Karpas-422 (cell line): ENCODE results near the gene KYAT1. TPM values are rescaled to one million over a fixed set of nuclear protein-coding genes. Genes with fewer than 3 reads are reported as not detected.
A peak's percentile ranks its signal among the peaks of the same experiment; 100 is the strongest.

ENCODE experiments used
- DNase-seq: peaks from one replicate; pipeline ENCODE4 v3.0.0-alpha.2; 2015
- H2AFZ ChIP-seq: fragments of 200-600 bp; sonication (generic); 2 replicates; pipeline ENCODE4 v1.6.1; 2014; ENCODE audit warnings: antibody characterized with exemption, low read length, mixed read lengths
- H3K27ac ChIP-seq: fragments of 200-600 bp; sonication (generic); 2 replicates; pipeline ENCODE4 v1.5.1; 2014; ENCODE audit warnings: mild to moderate bottlenecking, low read length, moderate library complexity
- H3K27me3 ChIP-seq: fragments of 200-600 bp; sonication (generic); 2 replicates; pipeline ENCODE4 v1.6.1; 2014; ENCODE audit warnings: low read length, mixed read lengths
- H3K36me3 ChIP-seq: fragments of 200-600 bp; sonication (generic); 2 replicates; pipeline ENCODE4 v1.6.1; 2014; ENCODE audit warnings: low read length, mixed read lengths; ENCODE audit not compliant: insufficient read depth
- H3K4me1 ChIP-seq: fragments of 200-600 bp; sonication (generic); 2 replicates; pipeline ENCODE4 v1.6.1; 2014; ENCODE audit warnings: mild to moderate bottlenecking, low read length, mixed read lengths
- H3K4me2 ChIP-seq: fragments of 200-600 bp; sonication (generic); 2 replicates; pipeline ENCODE4 v1.6.1; 2014; ENCODE audit warnings: low read length, low read depth, mild to moderate bottlenecking; ENCODE audit not compliant: poor library complexity, severe bottlenecking
- H3K4me3 ChIP-seq: fragments of 200-600 bp; sonication (generic); 2 replicates; pipeline ENCODE4 v1.5.1; 2014; ENCODE audit warnings: mild to moderate bottlenecking, antibody characterized with exemption, low read length, mixed read lengths
- H3K79me2 ChIP-seq: fragments of 200-600 bp; sonication (generic); 2 replicates; pipeline ENCODE4 v1.6.1; 2014; ENCODE audit warnings: mild to moderate bottlenecking, low read length, mixed read lengths
- H3K9ac ChIP-seq: fragments of 200-600 bp; sonication (generic); 2 replicates; pipeline ENCODE4 v1.6.0; 2014; ENCODE audit warnings: low read length
- H3K9me2 ChIP-seq: fragments of 200-600 bp; sonication (generic), shearing (Covaris generic); replicated peaks from 2 replicates; pipeline ENCODE4 v1.6.0; 2014; ENCODE audit warnings: mild to moderate bottlenecking, low read length, moderate library complexity; ENCODE audit not compliant: insufficient read depth
- H3K9me3 ChIP-seq: fragments of 300-700, 200-600 bp; sonication (generic); 2 replicates; pipeline ENCODE4 v1.6.1; 2014; ENCODE audit warnings: low read length, mixed read lengths
- H4K20me1 ChIP-seq: fragments of 200-600 bp; sonication (generic); 2 replicates; pipeline ENCODE4 v1.6.1; 2014; ENCODE audit warnings: mild to moderate bottlenecking, antibody characterized with exemption, low read length, low read depth; ENCODE audit not compliant: insufficient read depth
- total RNA-seq: library from RNA; depleted of rRNA; stranded (reverse); fragments of >200 nt; shearing (Covaris generic); gene quantifications from 2 replicates; pipeline ENCODE4 v1.2.3, GENCODE V29; 2014; ENCODE audit warnings: low replicate concordance; rRNA removed

The KYAT1 gene
- total RNA-seq, 1 experiment from 2014 or later: 26.8 TPM

DNA sequence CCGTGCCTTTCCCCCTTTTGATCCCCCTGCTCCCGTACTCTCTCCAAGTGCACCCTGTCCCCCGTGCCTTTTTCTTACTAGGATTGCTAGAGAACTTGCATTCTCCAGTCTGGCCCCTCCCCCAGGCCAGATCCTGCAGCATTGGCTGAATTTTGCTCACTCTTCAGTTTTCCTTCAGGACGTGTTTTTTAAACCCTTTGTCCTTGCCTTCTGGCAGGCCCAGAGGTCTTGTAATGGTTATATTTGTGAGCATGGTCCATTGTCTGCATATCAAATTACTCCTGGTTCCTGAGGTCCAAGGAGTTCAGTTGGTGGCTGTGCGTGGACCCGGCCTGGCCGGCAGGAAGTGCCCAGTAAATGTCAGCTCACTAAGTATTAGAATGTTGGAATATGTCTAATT lies 94.1 kb downstream of the KYAT1 start:
- Histone ChIP-seq H2AFZ (no peak overlapping the region), H3K9me3 (no peaks in the 10 kb centered on the region), H3K27ac (peak overlapping the region; percentile 16; the same call in 1 of the 2 replicates), H3K79me2 (peaks cover 22% of the 10 kb centered on the region), H3K36me3 (0 out of 2 replicates have a peak, but pooled peaks cover 2% of the 10 kb centered on the region), H3K4me2 (peak overlapping the region; percentile 89), H3K9ac (peak overlapping the region; percentile 96), H3K27me3 (no peaks in the 10 kb centered on the region), H3K4me3 (peak overlapping the region; percentile 76), H4K20me1 (no peaks in the 10 kb centered on the region), H3K4me1 (peaks cover 23% of the 10 kb centered on the region), H3K9me2 (no peaks in the 10 kb centered on the region)
- peak; percentile 48 for DNase-seq

DNA sequence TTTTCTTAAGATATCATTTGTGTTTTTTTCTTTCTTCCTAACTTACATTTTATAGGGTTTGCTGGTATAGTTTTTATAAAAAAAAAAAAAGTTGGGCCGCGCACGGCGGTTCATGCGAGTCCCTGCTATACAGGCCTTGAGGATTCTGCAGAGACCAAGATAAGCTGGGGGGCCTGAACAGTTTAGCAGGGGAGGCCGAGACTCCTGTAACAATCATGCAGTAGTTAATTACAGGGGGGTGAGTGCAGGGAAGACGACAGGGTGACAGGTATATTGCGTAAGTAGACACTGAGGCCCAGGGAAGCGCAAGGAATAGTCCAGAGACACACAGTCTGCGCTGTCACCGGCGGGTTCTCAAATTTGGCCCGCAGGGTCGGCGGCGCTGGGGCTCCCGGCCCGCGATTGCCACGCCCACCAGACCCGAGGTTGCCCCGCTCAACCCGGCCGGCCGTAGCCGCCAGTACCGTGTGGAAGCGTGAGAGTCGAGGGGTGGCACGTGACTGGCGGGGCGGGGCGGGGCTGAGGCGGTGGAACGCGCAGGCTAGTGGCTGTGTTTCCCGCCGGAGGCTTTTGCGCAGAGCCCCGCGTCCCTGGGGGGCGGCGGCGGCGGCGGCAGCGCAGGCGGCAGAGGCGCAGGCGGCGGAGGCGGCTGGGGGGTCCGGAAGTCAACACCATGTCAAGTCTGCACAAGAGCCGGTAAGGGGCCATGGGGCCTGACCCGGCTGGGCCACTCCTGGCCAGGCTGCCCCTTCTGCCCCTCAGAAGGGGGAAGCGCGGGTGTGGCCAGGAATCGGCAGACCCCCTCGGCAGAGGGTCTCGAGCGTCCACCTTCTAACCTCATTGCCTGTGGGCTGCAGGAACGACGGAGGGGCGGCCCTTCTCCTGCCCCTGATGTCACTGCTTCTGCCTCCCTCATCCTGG lies 94.8 kb downstream of the KYAT1 start, which contains the start of gene TBC1D13:
Gene TBC1D13, plus strand, starts transcription at position 573 of the 921 bp plus-strand sequence. Its CDS starts 101 bp downstream, at position 674.
- Histone ChIP-seq H2AFZ (peak within 1 kb of the TSS; percentile 99), H3K9ac (peak within 1 kb of the TSS; percentile 96), H3K9me2 (no peaks in the 10 kb centered on the region), H3K4me1 (peaks cover 23% of the 10 kb centered on the region), H3K4me2 (peak within 1 kb of the TSS; percentile 89), H3K27ac (peak within 1 kb of the TSS; percentile 16; the same call in 1 of the 2 replicates), H3K27me3 (no peaks in the 10 kb centered on the region), H3K9me3 (no peaks in the 10 kb centered on the region), H4K20me1 (no peaks in the 10 kb centered on the region), H3K4me3 (peak within 1 kb of the TSS; percentile 76), H3K79me2 (peaks cover 22% of the 10 kb centered on the region), H3K36me3 (no peaks in the 10 kb centered on the region)
- peak; percentile 96 for DNase-seq

DNA sequence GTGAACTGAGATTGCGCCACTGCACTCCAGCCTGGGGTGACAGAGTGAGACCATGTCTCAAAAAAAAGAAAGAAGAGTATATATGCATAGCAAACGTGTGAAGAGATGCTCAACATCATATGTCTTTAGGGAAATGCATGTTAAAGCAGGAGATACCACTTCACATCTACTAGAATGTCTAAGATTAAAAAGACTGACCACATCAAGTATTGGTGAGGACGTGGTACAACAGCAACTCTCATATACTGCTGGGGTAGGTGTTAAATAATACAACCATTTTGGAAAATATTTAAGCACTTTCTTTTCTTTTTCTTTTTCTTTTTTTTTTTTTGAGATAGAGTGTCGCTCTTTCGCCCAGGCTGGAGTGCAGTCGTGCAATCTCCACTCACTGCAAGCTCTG lies 96.3 kb downstream of the KYAT1 start:
- H3K4me3 ChIP-seq: no peak overlapping the region
- no peaks in the 10 kb centered on the region for H3K9me3 ChIP-seq
- H3K27ac ChIP-seq: no peak overlapping the region
- H3K4me2 ChIP-seq: no peak overlapping the region
- H4K20me1 ChIP-seq: no peaks in the 10 kb centered on the region
- no peaks in the 10 kb centered on the region for H3K27me3 ChIP-seq
- H2AFZ ChIP-seq: no peak overlapping the region
- H3K4me1 ChIP-seq: peaks cover 23% of the 10 kb centered on the region
- no peaks in the 10 kb centered on the region for H3K36me3 ChIP-seq
- DNase-seq: no peak
- H3K9ac ChIP-seq: no peak overlapping the region
- H3K79me2 ChIP-seq: peaks cover 22% of the 10 kb centered on the region
- no peaks in the 10 kb centered on the region for H3K9me2 ChIP-seq

Other genes with a start within 250 kb of the KYAT1 start
- gene DYNC2I2, start 225.1 kb downstream of the KYAT1 start, total RNA-seq: 38.9 and 73.2 TPM in 2 replicates
- gene SET, start 192.7 kb downstream of the KYAT1 start, total RNA-seq: 378 and 638 TPM in 2 replicates
- gene PKN3, start 179.4 kb downstream of the KYAT1 start, total RNA-seq: 0.04 TPM in 1 of 2 replicates, not detected in the other
- gene ZDHHC12, start 157.8 kb downstream of the KYAT1 start, total RNA-seq: 29.3 and 47.6 TPM in 2 replicates
- 25.4 and 25.6 TPM in 2 replicates for gene ZER1, start 110.0 kb downstream of the KYAT1 start, total RNA-seq
- 6.7 and 9.5 TPM in 2 replicates for gene TBC1D13, start 94.7 kb downstream of the KYAT1 start, total RNA-seq
- 17.6 and 60.4 TPM in 2 replicates for gene ENDOG, start 63.5 kb downstream of the KYAT1 start, total RNA-seq
- gene SPOUT1, start 52.2 kb downstream of the KYAT1 start, total RNA-seq: 28.6 and 42.5 TPM in 2 replicates
- gene LRRC8A, start 183 bp upstream of the KYAT1 start, total RNA-seq: 6.3 and 7.8 TPM in 2 replicates
- gene PHYHD1, start 39.0 kb upstream of the KYAT1 start, total RNA-seq: not detected in 2 replicates
- 6.1 and 10.7 TPM in 2 replicates for gene DOLK, start 65.7 kb upstream of the KYAT1 start, total RNA-seq
- 32.1 and 49.0 TPM in 2 replicates for gene NUP188, start 65.7 kb upstream of the KYAT1 start, total RNA-seq
- gene SH3GLB2, start 146.4 kb upstream of the KYAT1 start, total RNA-seq: 42.1 and 76.3 TPM in 2 replicates
- 10.2 and 26.4 TPM in 2 replicates for gene MIGA2, start 154.7 kb upstream of the KYAT1 start, total RNA-seq
- 6.7 and 9.1 TPM in 2 replicates for gene DOLPP1, start 199.2 kb upstream of the KYAT1 start, total RNA-seq
- gene CRAT, start 228.8 kb upstream of the KYAT1 start, total RNA-seq: not detected in 2 replicates
- 62.7 and 98.6 TPM in 2 replicates for gene PTPA, start 229.5 kb upstream of the KYAT1 start, total RNA-seq